Suprapubic skin (tissue), 4 donors: Measurements from ENCODE around the gene SMYD4.

ENCODE experiments used
- CTCF ChIP-seq, 2 donors: fragments of 200-600 bp in 1 of 2; fragments of 450-650 bp in 1 of 2; sonication (generic) in 1 of 2; IDR thresholded peaks; one replicate each; pipeline ENCODE4 v1.5.1; 2016 to 2019; ENCODE audit warnings: antibody characterized with exemption in 2 of 2, mild to moderate bottlenecking in 1 of 2, moderate library complexity in 1 of 2
- EP300 ChIP-seq: sonication (generic); formaldehyde crosslinking; IDR thresholded peaks from one replicate; pipeline ENCODE4 v1.6.1; 2017; ENCODE audit warnings: antibody characterized with exemption
- POLR2A ChIP-seq, 2 donors: fragments of 450-650 bp; IDR thresholded peaks; one replicate each; pipeline ENCODE4 v1.6.1; 2017; ENCODE audit warnings: antibody characterized with exemption in 2 of 2, mild to moderate bottlenecking in 2 of 2, moderate library complexity in 2 of 2
- POLR2AphosphoS5 ChIP-seq, 3 donors: sonication (generic); formaldehyde crosslinking; IDR thresholded peaks; one replicate each; pipeline ENCODE4 v1.6.1; 2017; ENCODE audit warnings: antibody characterized with exemption in 3 of 3

- TF ChIP-seq CTCF (IDR thresholded peaks at IDR 0.05) (no peak), POLR2AphosphoS5 (IDR thresholded peaks at IDR 0.05) (no peak), POLR2A (IDR thresholded peaks at IDR 0.05) (no peak), EP300 (no peak)
Measured at GRCh38 chr17:1867307-1867706, 37.6 kb upstream of the SMYD4 start.
